Stimulated activated CD4-positive, alpha-beta T cell treated with anti-CD3 and anti-CD28 coated beads, TNF-alpha, amount 100 ng/mL, for 48 hours (primary cell): ENCODE measurements around the gene C16orf92.
A peak's percentile ranks its signal among the peaks of the same experiment; 100 is the strongest.
"Not testable (repeated sequence)": the region's sequence is repeated elsewhere in the genome, so short reads cannot be mapped to it uniquely, and the experiment has no call there.

Source experiments
- DNase-seq, 3 donors: peaks; one replicate each; pipeline ENCODE4 v3.0.0-alpha.2; 2020; ENCODE audit warnings: low read depth in 3 of 3

The C16orf92 gene

GRCh38 chr16:30027588-30028437, 4.8 kb downstream of the C16orf92 start:
- DNase-seq = no peak

DNA sequence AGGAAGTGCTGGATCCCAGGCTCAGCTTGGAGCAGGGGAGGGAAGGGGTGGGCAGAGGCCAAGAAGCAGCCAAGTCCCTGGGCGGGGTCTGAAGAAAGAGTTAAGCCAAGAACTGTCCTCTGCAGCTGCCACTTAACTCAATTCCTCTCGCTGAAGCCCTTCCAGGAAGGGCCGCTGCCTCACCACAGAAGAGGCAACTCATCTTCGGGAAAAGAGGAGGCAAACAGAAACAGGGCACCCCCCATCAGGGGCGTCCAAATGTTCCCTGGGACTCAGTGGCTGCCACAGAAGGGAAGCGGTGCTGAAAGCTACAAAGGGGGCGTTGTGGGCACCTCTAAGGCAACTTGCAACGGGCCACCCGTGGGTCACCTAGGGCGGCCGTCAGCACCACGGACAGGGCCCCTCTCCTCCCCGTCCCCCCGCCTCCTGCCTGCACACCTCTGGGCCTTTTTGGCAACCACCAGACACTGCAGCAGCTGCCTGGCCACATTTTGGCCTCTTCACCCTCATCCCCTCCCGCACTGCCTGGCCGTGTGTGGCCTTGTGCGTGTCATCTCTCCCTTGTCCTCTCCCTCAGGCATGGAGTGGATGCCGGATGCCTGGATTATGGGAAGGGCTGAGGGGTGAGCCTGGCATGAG, 5.6 kb downstream of the C16orf92 start:
- DNase-seq = no peak

DNA sequence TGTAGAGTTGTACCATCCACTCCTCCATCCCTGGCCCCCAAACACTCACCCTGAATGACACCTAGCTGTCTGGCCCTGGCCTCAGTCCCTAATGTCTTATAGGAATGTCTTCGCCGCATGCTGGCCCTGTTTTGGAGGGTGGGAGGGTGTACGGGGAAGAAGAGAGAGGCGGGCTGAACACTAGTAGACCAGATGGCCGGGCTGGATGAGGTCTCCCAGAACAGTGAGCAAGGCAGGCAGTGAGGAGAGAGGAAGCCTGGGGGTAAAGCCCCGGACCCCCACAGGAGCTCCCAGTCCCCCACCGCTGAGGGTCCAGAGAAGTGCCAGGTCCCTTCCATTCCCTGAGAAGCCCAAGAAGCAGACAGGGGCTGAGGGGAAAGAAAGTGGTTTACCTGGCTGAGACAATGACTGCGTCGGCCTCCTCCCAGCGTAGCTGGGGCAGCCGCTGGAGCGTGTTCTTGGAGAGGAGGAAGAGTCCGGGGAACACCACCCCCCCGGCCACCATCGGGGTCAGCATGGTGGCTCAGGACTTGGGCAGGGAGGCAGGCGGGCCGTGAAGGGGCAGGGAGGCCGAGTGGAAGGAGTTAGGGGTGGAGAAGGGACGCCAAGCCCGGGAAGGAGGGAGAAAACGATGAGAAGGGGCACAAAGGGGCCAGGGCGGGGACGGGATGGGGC, 7.2 kb downstream of the C16orf92 start:
- no peak for DNase-seq

- DNase-seq = no peak
These were observed 7.9 kb downstream of the C16orf92 start, which contains the start of gene TLCD3B for GRCh38 chr16:30030841-30031413. TSS of gene TLCD3B (minus strand) at chr16:30031271. CDS start at chr16:30030527, 744 bp downstream.

GRCh38 chr16:30031477-30031918, 8.5 kb downstream of the C16orf92 start:
- no peak for DNase-seq

DNA sequence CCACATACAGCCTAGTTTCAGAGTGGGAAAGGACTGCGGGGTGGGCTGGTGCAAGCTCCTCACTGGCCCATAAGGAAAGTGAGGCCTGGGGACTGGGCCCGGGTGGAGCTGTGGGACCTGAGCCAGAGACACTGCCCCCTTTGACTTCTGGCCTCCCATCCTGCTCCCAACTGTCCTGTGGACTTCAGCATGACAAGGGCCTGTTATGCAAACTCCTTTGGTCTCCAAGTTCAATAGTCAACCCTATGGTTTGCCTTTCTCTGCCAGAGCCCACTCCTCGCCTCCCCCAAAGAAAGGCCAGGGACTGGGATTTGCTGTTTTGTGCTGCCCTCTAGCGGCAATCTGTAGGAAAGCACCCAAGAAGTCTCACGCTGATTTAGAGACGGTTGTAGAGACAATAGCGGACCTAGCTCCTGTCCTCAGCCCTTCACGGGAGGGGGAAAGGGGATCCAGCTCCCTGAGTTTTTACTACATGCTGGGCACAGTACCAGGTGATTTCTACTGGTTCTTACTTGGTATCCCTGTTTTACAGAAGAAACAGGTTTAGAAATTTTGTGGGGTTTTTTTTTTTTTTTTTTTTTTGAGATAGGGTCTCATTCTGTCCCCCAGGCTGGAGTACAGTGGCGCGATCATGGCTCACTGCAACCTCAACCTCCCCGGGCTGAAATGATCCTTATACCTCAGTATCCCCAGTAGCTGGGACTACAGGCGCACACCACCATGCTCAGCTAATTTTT, 9.3 kb downstream of the C16orf92 start:
- peak; percentile 48 to 54 (median 51) for DNase-seq

GRCh38 chr16:30033270-30033669, 10.3 kb downstream of the C16orf92 start:
- DNase-seq = no peak

DNA sequence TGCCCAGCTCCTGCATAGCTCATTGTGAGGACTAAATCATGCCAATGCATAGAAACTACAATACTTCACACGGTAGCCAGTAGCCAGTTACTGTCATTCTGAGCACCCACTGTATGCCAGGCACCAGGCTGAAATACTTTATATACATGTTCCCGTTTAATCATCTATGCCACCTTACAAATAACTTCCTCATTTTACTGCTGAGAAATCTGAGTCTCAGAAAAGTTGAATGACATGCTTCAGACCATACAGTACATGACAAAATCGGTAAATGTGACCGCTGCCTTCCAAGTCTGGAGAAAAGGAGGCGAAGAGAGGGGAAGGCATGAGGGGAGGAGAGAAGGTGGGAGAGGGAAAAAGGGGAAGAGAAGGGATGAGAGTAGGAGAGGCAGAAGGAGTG, 17.2 kb downstream of the C16orf92 start:
- no peak for DNase-seq

DNA sequence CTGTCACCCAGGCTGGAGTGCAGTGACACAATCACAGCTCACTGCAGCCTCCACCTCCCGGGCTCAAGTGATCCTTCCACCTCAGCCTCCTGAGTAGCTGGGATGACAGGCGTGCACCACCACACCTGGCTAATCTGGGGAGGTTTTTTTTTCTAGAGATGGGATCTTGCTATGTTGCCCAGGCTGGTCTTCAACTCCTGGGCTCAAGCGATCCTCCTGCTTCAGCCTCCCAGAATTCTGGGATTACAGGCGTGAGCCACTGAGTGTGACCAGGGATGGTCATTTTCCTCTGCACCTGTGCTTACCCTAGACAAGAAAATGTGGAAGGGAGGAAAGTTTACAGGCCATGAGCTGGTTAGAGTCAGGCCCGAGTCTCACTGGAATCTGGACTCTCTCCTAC, 17.7 kb downstream of the C16orf92 start:
- not testable (repeated sequence) for DNase-seq

DNA sequence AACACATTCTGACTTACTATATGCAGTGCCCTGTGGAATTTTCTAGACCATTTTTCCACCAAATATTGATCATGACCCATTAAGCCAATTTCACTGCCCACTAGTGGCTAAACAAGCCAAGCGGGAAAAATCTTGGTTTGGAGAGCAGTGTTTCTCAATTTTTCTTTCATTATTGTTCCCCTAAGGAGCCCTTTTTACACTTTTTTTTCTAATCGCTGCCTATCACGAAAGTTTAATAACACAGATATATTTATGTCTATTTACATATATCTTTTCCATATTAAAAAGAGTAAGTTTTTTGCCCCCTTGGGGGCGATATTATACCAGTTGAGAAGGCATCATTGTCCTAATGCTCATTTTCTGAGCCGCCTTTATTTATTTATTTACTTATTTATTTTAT, 18.8 kb downstream of the C16orf92 start:
- no peak for DNase-seq

DNA sequence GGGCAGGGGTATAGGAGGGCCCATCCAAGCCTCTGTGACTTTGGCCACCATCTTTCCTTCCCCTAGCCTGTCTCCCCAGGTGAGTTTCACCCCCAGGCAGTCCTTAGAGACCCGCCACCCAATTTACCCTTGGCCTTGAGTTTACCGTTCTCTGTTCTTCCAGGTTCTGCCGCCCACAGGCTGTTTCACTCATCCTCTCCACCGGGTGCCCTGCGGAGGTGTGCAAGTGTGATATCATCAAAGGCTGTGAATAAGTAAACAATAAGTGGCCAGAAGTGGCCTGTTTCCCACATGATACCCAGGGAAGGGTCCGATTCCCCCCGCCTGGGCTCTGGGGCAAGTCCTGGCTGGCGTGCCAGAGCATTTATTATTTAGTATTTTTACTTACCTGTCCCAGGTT, 23.2 kb downstream of the C16orf92 start:
- DNase-seq = no peak

GRCh38 chr16:30046588-30046987, 23.6 kb downstream of the C16orf92 start:
- DNase-seq = no peak

- DNase-seq = no peak
These were observed 26.9 kb downstream of the C16orf92 start for GRCh38 chr16:30049871-30050270.

GRCh38 chr16:30051518-30051917, 28.5 kb downstream of the C16orf92 start:
- no peak for DNase-seq

DNA sequence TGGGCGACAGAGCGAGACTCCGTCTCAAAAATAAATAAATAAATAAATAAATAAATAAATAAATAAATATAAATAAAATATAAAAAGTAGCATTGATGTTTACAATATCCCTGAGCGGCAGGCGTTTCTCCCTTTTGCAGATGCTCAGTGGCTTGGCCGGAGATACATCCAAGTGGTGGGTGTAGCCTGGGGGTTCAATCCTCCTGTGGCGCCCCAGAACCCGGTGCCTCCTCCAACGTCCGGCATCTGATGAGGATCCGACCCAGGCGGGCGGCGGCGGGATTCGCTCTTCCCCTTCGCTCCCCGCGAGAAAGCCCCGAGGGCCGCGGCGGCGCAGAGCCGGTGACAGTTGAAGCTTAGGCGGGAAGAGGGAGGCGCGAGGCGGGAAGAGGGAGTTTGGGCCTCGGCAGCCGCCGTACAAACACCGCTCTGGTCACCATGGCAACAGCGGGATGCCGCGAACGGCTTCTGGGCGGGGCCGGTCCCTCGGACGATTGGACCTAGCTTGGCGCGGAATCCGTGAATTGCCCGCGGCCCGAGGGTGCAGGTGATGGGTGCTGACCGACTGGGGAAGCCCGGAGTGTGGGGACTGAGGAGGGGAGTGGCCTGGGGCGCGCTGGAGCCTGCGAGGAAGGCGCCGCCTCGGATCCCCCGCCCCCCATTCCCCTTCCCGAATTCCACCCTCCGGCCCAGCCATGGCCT, 29.8 kb downstream of the C16orf92 start:
- DNase-seq = peak; percentile 83 to 93 (median 92)

DNA sequence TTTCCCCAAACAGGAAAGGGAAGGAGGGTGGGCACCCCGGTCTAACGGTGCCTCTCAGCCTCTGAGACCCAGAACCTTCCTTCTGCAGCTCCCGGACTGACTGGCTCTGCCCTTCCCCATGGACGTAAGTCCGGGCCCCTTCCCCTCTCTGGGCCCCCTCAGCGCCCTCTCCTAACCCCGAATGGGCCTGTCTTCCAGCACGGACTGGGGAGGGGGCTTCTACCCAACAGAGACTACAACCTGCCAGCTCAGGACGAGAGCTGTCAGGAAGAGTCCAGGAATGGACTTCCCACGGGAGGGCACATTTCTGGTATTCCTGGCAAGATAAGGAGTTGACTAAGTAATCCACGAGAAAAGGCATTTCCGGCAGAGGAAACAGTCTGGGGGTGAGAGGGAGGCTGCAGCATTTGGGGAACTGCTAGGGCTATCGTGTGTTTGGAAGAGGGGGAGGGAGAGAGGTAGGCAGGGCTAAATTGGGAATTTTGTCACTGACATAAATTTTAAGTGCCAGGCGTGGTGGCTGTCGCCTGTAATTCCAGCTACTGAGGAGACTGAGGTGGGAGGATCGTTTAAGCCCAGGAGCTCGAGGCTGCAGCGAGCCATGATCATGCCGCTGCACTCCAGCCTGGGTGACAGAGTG, 30.5 kb downstream of the C16orf92 start:
- no peak for DNase-seq

DNA sequence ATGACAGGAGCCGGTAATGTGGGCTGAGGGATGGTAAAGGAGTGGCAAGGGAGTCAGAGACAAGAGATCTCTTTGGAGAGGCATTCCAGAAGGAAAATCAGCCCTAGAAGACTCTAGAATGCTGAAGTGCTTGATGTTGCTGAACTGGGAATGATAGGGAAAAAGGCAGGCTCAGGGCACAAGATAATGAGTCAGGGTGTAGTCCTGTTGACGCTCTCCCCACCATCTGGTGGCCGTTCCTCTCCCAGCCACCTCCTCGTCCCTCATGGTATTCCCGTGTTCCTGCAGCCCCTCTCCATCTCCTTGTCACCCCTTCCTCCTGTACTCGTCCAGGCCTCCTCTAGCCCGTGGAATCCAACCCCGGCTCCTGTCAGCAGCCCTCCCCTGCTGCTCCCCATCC, 31.5 kb downstream of the C16orf92 start:
- DNase-seq = no peak

GRCh38 chr16:30054959-30055553, 32.1 kb downstream of the C16orf92 start:
- peak in 2 of 3 donors; percentile 29 to 48 for DNase-seq

- DNase-seq = no peak
These were observed 37.3 kb downstream of the C16orf92 start for GRCh38 chr16:30060346-30060745.
